ENCODE measurements around the gene COTL1. TPM values are rescaled to one million over a fixed set of nuclear protein-coding genes. Genes with fewer than 3 reads are reported as not detected.
A peak's percentile ranks its signal among the peaks of the same experiment; 100 is the strongest.

COTL1 gene
- total RNA-seq, 1 donor from 2014 or later: 35.3 TPM

DNA sequence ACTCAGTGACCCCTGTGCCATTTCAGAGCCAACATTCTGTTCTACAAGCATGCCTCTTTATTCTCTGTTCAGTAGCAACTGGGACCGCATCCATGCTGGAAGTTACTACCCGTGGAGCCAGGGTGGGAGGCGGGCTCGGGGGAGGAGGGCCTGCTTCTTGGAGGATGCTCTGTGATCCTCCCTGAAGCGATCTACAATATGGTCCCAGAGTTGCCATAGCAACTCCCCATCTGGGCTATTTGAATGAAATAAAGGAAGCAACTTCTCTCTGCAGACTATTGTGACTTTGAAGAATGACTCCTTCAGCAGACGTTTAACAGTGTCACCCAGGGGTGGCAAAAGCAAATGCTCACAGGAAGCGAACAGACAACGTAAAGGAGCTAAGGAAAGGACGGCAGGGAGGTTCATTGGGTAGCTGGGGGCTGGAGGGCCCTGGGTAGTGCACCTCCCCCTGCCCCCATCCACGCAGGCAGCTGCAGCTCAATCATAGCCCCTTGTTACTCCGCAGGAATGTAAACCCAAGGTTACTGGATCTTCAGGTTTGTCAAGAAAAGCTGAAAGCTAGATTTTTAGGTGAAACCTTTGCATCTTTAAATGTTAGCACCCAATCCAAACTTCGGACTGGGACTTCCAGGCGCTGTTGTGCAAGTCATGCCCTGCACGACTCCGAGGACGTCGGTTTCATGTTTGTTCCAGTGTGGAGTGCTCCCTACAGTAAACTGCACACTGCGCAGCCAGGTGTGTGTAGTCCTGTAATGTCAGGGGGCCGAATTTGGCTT lies 62.3 kb downstream of the COTL1 start:
- TF ChIP-seq, protein P1, sequence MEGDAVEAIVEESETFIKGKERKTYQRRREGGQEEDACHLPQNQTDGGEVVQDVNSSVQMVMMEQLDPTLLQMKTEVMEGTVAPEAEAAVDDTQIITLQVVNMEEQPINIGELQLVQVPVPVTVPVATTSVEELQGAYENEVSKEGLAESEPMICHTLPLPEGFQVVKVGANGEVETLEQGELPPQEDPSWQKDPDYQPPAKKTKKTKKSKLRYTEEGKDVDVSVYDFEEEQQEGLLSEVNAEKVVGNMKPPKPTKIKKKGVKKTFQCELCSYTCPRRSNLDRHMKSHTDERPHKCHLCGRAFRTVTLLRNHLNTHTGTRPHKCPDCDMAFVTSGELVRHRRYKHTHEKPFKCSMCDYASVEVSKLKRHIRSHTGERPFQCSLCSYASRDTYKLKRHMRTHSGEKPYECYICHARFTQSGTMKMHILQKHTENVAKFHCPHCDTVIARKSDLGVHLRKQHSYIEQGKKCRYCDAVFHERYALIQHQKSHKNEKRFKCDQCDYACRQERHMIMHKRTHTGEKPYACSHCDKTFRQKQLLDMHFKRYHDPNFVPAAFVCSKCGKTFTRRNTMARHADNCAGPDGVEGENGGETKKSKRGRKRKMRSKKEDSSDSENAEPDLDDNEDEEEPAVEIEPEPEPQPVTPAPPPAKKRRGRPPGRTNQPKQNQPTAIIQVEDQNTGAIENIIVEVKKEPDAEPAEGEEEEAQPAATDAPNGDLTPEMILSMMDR (IDR thresholded peaks at IDR 0.05; ENCODE audit: insufficient read depth, low read length, severe bottlenecking): no peak
- FAIRE-seq (no peak), DNase-seq (ENCODE audit: low read depth) (no peak)
- Histone ChIP-seq H3K36me3 (ENCODE audit: control insufficient read depth, insufficient read depth, low read length) (no peaks in the 10 kb centered on the region), H3K4me3 (ENCODE audit: low read depth, low read length) (no peak overlapping the region), H3K27me3 (ENCODE audit: control insufficient read depth, insufficient read depth, low read length) (no peaks in the 10 kb centered on the region)

DNA sequence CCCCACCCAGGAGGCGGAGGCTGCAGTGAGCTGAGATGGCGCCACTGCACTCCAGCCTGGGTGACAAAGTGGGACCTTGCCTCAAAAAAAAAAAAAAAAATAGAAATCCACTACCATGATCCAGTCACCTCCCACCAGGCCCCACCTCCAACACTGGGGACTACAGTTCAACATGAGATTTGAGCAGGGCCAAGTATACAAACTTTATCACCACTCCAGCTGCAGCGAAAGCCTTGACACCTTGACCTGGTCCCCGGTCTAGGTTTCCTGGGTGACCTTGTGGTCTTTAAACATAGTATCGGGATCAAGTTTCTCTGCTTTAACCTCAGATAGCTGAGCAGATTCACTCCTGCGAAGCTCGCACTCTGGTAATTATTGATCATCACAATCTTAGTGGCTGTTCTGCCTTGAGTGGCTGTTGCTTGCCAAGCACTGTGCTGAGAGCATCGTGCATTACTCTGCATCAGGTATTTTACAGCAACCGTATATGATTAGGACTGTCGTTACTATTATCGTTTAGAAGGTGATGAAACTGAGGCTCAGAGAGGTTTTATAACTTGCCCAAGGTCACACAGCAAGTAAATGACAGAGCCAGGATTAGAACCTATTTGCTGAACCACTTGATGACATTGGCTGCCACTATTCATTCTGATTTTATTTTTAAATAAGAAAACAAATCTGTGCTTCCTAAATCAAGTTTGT lies 63.1 kb downstream of the COTL1 start:
- no peaks in the 10 kb centered on the region for H3K36me3 ChIP-seq (ENCODE audit: control insufficient read depth, insufficient read depth, low read length)
- no peak overlapping the region for H3K4me3 ChIP-seq (ENCODE audit: low read depth, low read length)
- no peak for FAIRE-seq
- no peak for DNase-seq (ENCODE audit: low read depth)
- TF ChIP-seq, protein P1 (IDR thresholded peaks at IDR 0.05; ENCODE audit: insufficient read depth, low read length, severe bottlenecking): no peak
- no peaks in the 10 kb centered on the region for H3K27me3 ChIP-seq (ENCODE audit: control insufficient read depth, insufficient read depth, low read length)

DNA sequence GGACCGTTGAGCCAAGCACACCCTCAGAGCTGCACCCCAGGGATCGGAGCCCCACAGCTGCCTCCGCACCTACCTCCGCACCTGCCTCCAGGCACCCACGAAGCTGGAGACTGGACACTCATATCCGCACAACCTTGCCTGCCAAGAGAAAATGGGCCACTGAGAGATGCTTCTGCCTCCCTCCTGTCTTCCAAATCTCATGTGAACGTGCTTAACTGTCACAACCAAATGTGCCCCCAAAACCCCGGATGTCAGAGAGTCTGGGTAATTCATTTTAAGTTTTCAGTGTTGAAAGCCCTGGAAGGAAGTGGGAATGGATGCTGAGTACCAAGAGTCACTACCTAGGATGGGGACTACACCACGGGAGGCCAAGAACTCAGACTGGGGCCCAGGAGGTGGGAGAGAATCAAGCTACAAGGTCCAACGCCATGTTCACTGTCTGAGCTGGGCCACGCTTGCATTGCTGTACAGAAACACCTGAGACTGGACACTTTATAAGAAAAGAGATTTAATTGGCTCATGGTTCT lies 63.9 kb downstream of the COTL1 start:
- H3K36me3 ChIP-seq (ENCODE audit: control insufficient read depth, insufficient read depth, low read length): no peaks in the 10 kb centered on the region
- no peak overlapping the region for H3K4me3 ChIP-seq (ENCODE audit: low read depth, low read length)
- TF ChIP-seq, protein P1 (IDR thresholded peaks at IDR 0.05; ENCODE audit: insufficient read depth, low read length, severe bottlenecking): no peak
- FAIRE-seq (no peak), DNase-seq (ENCODE audit: low read depth) (no peak)
- no peaks in the 10 kb centered on the region for H3K27me3 ChIP-seq (ENCODE audit: control insufficient read depth, insufficient read depth, low read length)

DNA sequence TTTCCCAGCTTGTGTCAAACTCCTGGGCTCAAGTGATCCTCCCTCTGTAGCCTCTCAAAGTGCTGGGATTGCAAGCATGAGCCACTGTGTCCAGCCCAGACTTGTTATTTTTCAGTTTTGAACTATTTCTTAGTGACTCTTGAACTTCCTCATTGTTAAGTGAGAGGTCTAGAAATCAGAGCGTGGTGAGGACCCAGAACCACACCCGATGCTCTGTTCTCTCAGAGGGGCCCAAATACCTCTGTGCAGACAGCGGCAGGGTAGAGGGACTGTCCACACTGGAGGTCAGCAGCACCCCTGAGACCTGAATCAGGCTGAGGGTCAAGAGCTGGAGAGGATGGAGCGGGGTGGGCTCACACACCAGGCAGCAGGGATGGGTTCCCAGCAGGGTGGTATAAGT lies 65.7 kb downstream of the COTL1 start:
- Histone ChIP-seq H3K4me3 (ENCODE audit: low read depth, low read length) (no peak overlapping the region), H3K27me3 (ENCODE audit: control insufficient read depth, insufficient read depth, low read length) (no peaks in the 10 kb centered on the region), H3K36me3 (ENCODE audit: control insufficient read depth, insufficient read depth, low read length) (no peaks in the 10 kb centered on the region)
- FAIRE-seq (no peak), DNase-seq (ENCODE audit: low read depth) (peak; percentile 57)
- TF ChIP-seq, protein P1 (IDR thresholded peaks at IDR 0.05; ENCODE audit: insufficient read depth, low read length, severe bottlenecking): no peak

DNA sequence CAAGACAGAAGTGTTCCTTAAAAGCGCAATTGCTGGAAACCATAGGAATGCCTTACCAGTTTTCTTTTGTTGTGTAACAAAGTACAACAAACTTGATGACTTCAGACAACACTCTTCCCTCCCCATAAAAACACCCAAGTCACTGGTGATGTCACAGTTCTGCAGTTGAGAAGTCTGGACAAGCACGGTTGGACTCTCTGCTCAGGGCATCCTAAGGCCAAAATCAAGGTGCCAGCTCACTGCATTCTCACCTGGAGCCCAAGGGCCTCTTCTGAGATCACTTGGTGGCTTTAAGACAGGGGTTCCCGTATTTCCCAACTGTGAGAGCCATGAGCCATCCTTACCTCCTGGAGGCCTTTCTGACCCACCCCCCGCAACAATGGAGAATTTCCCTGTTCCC lies 67.8 kb downstream of the COTL1 start:
- no peaks in the 10 kb centered on the region for H3K27me3 ChIP-seq (ENCODE audit: control insufficient read depth, insufficient read depth, low read length)
- no peaks in the 10 kb centered on the region for H3K36me3 ChIP-seq (ENCODE audit: control insufficient read depth, insufficient read depth, low read length)
- H3K4me3 ChIP-seq (ENCODE audit: low read depth, low read length): no peak overlapping the region
- TF ChIP-seq, protein P1 (IDR thresholded peaks at IDR 0.05; ENCODE audit: insufficient read depth, low read length, severe bottlenecking): no peak
- FAIRE-seq (no peak), DNase-seq (ENCODE audit: low read depth) (peak; percentile 76)

All from bronchial epithelial cell (primary cell).